NCI-H146 (cell line): ENCODE data around the gene DAZ2.
"Not testable (repeated sequence)": the region's sequence is repeated elsewhere in the genome, so short reads cannot be mapped to it uniquely, and the experiment has no call there.

ENCODE experiments used
- DNase-seq: peaks from one replicate; lab custom pipeline; 2025; lab: John Stamatoyannopoulos, UW

The DAZ2 gene

DNA sequence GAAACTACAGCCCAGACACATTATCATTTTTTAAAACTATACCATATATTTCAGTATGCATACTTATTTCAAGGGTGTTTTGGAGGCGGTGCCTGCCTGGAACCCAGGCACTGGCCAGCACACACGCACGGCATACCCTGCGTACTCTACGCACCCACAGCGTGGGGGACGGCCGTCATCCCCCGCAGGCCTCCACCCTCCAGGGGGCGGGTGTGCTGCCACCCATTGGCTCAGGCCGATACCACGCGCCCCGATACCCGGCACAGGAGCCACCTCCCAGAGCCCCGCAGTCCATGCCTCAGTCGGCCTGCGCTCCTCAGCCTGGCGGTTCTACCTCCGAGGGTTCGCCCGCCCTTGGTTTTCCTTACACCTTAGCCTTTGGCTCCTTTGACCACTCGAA, at the start of gene DAZ2:
Gene DAZ2 (plus strand): TSS at position 301 of the 400 bp plus-strand sequence. CDS start 208 bp downstream, outside the sequence.
- DNase-seq: not testable (repeated sequence)

DNA sequence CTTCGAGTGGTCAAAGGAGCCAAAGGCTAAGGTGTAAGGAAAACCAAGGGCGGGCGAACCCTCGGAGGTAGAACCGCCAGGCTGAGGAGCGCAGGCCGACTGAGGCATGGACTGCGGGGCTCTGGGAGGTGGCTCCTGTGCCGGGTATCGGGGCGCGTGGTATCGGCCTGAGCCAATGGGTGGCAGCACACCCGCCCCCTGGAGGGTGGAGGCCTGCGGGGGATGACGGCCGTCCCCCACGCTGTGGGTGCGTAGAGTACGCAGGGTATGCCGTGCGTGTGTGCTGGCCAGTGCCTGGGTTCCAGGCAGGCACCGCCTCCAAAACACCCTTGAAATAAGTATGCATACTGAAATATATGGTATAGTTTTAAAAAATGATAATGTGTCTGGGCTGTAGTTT, 20.4 kb upstream of the DAZ2 start, which contains the start of gene DAZ1:
Gene DAZ1 (minus strand): TSS at position 101 of the 400 bp plus-strand sequence. CDS start 208 bp downstream, outside the sequence.
- not testable (repeated sequence) for DNase-seq

DNA sequence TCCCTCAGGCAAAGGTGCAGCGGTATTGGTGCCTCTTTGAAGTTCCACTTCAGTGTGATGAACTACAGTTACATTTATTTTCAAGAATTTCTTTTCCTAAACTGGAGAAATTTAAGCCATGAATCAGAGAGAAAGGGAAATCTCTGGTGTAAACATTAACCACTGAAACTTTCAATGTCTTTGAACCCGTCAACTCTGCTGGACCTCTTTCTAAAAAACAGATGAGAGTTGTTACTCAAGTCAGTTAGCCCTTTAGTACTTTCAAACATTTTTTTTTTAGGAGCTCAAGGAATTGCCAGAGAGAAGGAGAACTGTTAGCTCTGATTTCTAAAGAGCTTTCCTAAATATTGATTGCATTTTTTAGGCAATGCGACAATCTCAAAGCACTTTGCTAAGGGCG, 11.9 kb upstream of the DAZ2 start:
- not testable (repeated sequence) for DNase-seq

DNA sequence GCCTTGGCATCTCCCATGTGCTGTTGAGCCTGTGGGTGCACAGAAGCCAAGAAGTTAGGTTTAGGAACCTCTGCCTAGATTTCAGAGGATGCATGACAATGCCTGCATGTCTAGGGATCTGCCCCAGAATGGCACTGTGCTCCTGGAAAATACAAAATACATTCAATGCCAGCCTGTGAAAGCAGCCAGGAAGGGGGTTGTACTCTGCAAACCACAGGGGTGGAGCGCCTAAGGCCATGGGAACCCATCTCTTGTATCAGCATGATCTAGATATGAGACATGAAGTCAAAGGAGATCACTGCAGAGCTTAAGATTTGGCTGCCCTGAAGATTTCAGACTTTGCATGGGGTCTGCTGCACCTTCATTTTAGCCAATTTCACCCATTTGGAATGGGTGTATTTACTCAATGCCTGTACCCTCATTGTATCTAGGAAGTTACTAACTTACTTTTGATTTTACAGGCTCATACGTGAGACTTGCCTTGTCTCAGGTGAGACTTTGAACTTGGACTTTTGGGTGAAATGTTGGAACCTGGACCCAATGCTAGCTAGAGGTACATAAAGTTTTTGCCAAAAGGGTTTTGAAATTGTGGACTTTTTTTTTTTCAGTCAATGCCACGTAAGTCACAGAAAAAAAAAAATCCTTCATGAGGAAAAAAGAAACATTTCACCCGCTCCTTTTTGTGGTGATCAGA, 9.4 kb upstream of the DAZ2 start:
- not testable (repeated sequence) for DNase-seq

- not testable (repeated sequence) for DNase-seq
Observed at GRCh38 chrY:23210681-23211080, 8.7 kb upstream of the DAZ2 start.
